ENCODE results near the gene LMNA. TPM values are rescaled to one million over a fixed set of nuclear protein-coding genes. Genes with fewer than 3 reads are reported as not detected.
A peak's percentile ranks its signal among the peaks of the same experiment; 100 is the strongest.

LMNA gene
- total and polyA plus RNA-seq, 2 of the 4 experiments (the other 2 are of a cell fraction): 563 to 755 TPM

- in situ Hi-C loops (cut with MboI; ENCODE audit: low sequenced_read_pairs): no loop called here
Measured at GRCh38 chr1:156153362-156153761, 38.9 kb downstream of the LMNA start, which contains the start of gene SEMA4A. SEMA4A (plus strand) TSS chr1:156153585; CDS start chr1:156154579, 994 bp downstream.

More at GRCh38 chr1:156153362-156153761, 38.9 kb downstream of the LMNA start, which contains the start of gene SEMA4A:
- Histone ChIP-seq H4K5ac (ENCODE audit: low read depth, low read length) (no peak within 1 kb of the TSS), H3K27me3 (ENCODE audit: control insufficient read depth, insufficient read depth, low read length) (peaks cover 11% of the 10 kb centered on the region; the same call in 1 of the 2 replicates), H3K79me1 (ENCODE audit: low read depth in 1 of 2, low read length in 2 of 2) (no peaks in the 10 kb centered on the region), H2BK20ac (ENCODE audit: low read depth, low read length) (no peak within 1 kb of the TSS), H3K4me1 (ENCODE audit: control insufficient read depth, insufficient read depth, low read length) (peaks cover 3% of the 10 kb centered on the region; the same call in 1 of the 2 replicates), H2AK9ac (replicated peaks; ENCODE audit: low read depth, low read length, poor library complexity) (peak within 1 kb of the TSS; percentile 40), H2AFZ (replicated peaks; ENCODE audit: low read length, poor library complexity) (peak within 1 kb of the TSS; percentile 46), H2BK15ac (ENCODE audit: low read depth, low read length) (0 out of 3 replicates have a peak within 1 kb of the TSS, but pooled peaks have one; percentile 4), H3K9ac (ENCODE audit: low read depth, low read length) (no peak within 1 kb of the TSS), H3K4me3 (ENCODE audit: insufficient read depth, low read depth, low read length) (no peak within 1 kb of the TSS), H3K18ac (ENCODE audit: low read depth, low read length) (no peak within 1 kb of the TSS), H3K23ac (ENCODE audit: low read depth, low read length) (no peak within 1 kb of the TSS; the same call in 1 of the 2 replicates), H3K56ac (ENCODE audit: extremely low read depth, insufficient read depth, low read length) (no peak within 1 kb of the TSS), H2BK120ac (ENCODE audit: low read depth, low read length) (peak within 1 kb of the TSS; percentile 22; the same call in 1 of the 2 replicates), H4K20me1 (ENCODE audit: insufficient read depth, low read length) (no peaks in the 10 kb centered on the region), H3K4ac (ENCODE audit: low read depth, low read length) (peak within 1 kb of the TSS; percentile 43; the same call in 1 of the 2 replicates), H2AK5ac (ENCODE audit: low read depth, low read length) (0 out of 2 replicates have a peak within 1 kb of the TSS, but pooled peaks have one; percentile 40), H2BK5ac (ENCODE audit: low read depth, low read length, poor library complexity, severe bottlenecking) (no peak within 1 kb of the TSS), H3K4me2 (ENCODE audit: low read depth, low read length) (no peak within 1 kb of the TSS), H4K8ac (ENCODE audit: low read depth in 2 of 2, low read length in 2 of 2) (peak within 1 kb of the TSS in 1 of 2 experiments; percentile 57; a peak in 2 of 4 replicates), H3K9me1 (ENCODE audit: insufficient read depth, low read length) (peaks cover 5% of the 10 kb centered on the region; the same call in 1 of the 2 replicates), H3K9me3 (ENCODE audit: control insufficient read depth, insufficient read depth, low read length) (no peaks in the 10 kb centered on the region), H3K27ac (ENCODE audit: insufficient read depth, low read length) (no peak within 1 kb of the TSS), H3K14ac (replicated peaks; ENCODE audit: low read depth, low read length) (peak within 1 kb of the TSS; percentile 77; the same call in 1 of the 2 replicates), H4K91ac (ENCODE audit: insufficient read depth, low read depth, low read length) (no peak within 1 kb of the TSS), H3K36me3 (ENCODE audit: control insufficient read depth, insufficient read depth, low read length) (no peaks in the 10 kb centered on the region)
- no peak for DNase-seq
- dilution Hi-C loops (cut with HindIII; ENCODE audit: low sequenced_read_pairs, unreplicated experiment): no loop called here
- CTCF ChIA-PET: no interaction called here
- TF ChIP-seq FOS (IDR thresholded peaks at IDR 0.05; ENCODE audit: low read depth, low read length) (no peak), POLR2A (IDR thresholded peaks at IDR 0.05; ENCODE audit: low read depth, low read length) (no peak), CEBPB (IDR thresholded peaks at IDR 0.05; ENCODE audit: low read depth, low read length) (no peak), RFX5 (IDR thresholded peaks at IDR 0.05; ENCODE audit: low read depth, low read length) (no peak), MAFK (IDR thresholded peaks at IDR 0.05; ENCODE audit: low read depth, low read length) (no peak), MAZ (IDR thresholded peaks at IDR 0.05; ENCODE audit: borderline replicate concordance, low read depth, low read length) (no peak), USF2 (IDR thresholded peaks at IDR 0.05; ENCODE audit: low read depth, low read length) (no peak), MXI1 (IDR thresholded peaks at IDR 0.05; ENCODE audit: borderline replicate concordance, low read depth, low read length) (no peak), CHD1 (IDR thresholded peaks at IDR 0.05; ENCODE audit: low read depth, low read length) (no peak), RCOR1 (IDR thresholded peaks at IDR 0.05; ENCODE audit: insufficient replicate concordance, low read length) (no peak), RAD21 (IDR thresholded peaks at IDR 0.05; ENCODE audit: low read length) (no peak)
- TF ChIP-seq, protein P1, sequence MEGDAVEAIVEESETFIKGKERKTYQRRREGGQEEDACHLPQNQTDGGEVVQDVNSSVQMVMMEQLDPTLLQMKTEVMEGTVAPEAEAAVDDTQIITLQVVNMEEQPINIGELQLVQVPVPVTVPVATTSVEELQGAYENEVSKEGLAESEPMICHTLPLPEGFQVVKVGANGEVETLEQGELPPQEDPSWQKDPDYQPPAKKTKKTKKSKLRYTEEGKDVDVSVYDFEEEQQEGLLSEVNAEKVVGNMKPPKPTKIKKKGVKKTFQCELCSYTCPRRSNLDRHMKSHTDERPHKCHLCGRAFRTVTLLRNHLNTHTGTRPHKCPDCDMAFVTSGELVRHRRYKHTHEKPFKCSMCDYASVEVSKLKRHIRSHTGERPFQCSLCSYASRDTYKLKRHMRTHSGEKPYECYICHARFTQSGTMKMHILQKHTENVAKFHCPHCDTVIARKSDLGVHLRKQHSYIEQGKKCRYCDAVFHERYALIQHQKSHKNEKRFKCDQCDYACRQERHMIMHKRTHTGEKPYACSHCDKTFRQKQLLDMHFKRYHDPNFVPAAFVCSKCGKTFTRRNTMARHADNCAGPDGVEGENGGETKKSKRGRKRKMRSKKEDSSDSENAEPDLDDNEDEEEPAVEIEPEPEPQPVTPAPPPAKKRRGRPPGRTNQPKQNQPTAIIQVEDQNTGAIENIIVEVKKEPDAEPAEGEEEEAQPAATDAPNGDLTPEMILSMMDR (conservative IDR thresholded peaks at IDR 0.05; ENCODE audit: low read depth, low read length): no peak
- TF ChIP-seq, protein P2, sequence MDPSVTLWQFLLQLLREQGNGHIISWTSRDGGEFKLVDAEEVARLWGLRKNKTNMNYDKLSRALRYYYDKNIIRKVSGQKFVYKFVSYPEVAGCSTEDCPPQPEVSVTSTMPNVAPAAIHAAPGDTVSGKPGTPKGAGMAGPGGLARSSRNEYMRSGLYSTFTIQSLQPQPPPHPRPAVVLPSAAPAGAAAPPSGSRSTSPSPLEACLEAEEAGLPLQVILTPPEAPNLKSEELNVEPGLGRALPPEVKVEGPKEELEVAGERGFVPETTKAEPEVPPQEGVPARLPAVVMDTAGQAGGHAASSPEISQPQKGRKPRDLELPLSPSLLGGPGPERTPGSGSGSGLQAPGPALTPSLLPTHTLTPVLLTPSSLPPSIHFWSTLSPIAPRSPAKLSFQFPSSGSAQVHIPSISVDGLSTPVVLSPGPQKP (IDR thresholded peaks at IDR 0.05; ENCODE audit: borderline replicate concordance, low read depth, low read length): no peak
- intact Hi-C loops (cut with micrococcal nuclease): no loop called here
- ATAC-seq (ENCODE audit: low read depth): no peak
- no TSS peak for BruUV-seq (replicated peaks)
- no CpG with 5 or more reads among the region's 10 CpGs for WGBS, 2 experiments (ENCODE audit: extremely low coverage in 2 of 2, insufficient read length in 1 of 2)
- POLR2A ChIA-PET (ENCODE audit: unreplicated experiment): no interaction called here
